Uterus (tissue), 2 donors: ENCODE data around the gene KRT31.

Experiments
- POLR2A ChIP-seq, 2 donors: fragments of 450-650 bp; IDR thresholded peaks; one replicate each; pipeline ENCODE4 v1.6.1; 2016; ENCODE audit warnings: antibody characterized with exemption in 2 of 2, mild to moderate bottlenecking in 1 of 2, moderate library complexity in 1 of 2
- TF ChIP-seq, protein P1 (sequence below), 4 experiments: fragments of 200-600 bp in 2 of 4; fragments of 450-650 bp in 2 of 4; sonication (generic) in 2 of 4; IDR thresholded peaks; one replicate each; pipeline ENCODE4 v1.5.1; 2016 to 2019; ENCODE audit warnings: antibody characterized with exemption in 4 of 4, mild to moderate bottlenecking in 2 of 4, moderate library complexity in 1 of 4

DNA sequence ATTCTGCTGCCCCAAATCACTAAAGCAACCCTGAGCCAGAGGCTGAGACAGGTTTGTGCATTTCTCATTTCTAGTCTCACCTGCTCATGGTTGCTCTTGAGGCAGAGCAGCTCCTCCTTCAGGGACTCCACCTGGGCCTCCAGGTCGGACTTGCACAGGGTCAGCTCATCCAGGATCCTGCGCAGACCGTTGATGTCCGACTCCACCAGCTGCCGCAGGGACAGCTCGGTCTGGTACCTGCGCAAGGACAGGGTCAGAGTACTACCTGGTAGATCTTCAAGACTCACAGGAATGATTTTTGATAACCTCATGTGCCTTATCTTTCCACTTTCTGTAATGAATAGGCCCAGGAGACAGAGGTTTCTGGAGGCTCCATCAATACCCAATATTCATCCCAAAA, 1.1 kb downstream of the KRT31 start:
- TF ChIP-seq, protein P1, sequence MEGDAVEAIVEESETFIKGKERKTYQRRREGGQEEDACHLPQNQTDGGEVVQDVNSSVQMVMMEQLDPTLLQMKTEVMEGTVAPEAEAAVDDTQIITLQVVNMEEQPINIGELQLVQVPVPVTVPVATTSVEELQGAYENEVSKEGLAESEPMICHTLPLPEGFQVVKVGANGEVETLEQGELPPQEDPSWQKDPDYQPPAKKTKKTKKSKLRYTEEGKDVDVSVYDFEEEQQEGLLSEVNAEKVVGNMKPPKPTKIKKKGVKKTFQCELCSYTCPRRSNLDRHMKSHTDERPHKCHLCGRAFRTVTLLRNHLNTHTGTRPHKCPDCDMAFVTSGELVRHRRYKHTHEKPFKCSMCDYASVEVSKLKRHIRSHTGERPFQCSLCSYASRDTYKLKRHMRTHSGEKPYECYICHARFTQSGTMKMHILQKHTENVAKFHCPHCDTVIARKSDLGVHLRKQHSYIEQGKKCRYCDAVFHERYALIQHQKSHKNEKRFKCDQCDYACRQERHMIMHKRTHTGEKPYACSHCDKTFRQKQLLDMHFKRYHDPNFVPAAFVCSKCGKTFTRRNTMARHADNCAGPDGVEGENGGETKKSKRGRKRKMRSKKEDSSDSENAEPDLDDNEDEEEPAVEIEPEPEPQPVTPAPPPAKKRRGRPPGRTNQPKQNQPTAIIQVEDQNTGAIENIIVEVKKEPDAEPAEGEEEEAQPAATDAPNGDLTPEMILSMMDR (IDR thresholded peaks at IDR 0.05): no peak
- TF ChIP-seq POLR2A (IDR thresholded peaks at IDR 0.05): no peak
